ENCODE measurements around the gene STRN.

STRN gene

GRCh38 chr2:36820942-36821605, 145.3 kb downstream of the STRN start:
- TF ChIP-seq, protein P1, sequence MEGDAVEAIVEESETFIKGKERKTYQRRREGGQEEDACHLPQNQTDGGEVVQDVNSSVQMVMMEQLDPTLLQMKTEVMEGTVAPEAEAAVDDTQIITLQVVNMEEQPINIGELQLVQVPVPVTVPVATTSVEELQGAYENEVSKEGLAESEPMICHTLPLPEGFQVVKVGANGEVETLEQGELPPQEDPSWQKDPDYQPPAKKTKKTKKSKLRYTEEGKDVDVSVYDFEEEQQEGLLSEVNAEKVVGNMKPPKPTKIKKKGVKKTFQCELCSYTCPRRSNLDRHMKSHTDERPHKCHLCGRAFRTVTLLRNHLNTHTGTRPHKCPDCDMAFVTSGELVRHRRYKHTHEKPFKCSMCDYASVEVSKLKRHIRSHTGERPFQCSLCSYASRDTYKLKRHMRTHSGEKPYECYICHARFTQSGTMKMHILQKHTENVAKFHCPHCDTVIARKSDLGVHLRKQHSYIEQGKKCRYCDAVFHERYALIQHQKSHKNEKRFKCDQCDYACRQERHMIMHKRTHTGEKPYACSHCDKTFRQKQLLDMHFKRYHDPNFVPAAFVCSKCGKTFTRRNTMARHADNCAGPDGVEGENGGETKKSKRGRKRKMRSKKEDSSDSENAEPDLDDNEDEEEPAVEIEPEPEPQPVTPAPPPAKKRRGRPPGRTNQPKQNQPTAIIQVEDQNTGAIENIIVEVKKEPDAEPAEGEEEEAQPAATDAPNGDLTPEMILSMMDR (conservative IDR thresholded peaks at IDR 0.05), result no peak
- peak overlapping the region; percentile 98 for H3K27ac ChIP-seq

DNA sequence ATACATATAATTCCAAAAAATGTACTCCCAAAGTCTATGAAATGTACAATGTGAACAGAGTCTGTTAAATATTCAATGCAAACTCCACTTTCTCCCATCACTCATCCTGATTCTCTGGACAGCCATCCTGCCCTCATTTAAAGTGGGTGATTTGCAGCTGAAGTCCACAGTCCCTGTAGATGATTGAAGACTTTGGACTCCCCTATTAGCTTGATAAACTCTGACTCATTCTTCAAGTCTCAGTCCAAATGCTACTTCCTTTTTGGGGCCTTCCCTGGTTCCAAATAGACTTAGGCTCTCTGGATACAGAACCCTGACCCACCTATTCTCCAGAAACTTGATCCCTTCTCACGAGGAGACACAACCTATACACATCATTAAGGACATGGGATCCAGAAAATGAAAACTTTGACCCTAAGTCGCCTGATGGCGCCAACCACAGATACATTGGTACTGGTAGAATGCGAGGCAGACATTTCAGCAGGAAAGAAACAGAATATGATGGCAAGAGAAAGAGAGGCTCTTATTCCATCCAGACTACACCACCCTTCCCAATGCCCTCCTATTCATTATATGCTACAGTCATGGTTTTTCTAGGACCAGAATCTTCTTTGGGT, 147.1 kb downstream of the STRN start:
- TF ChIP-seq, protein P1 (conservative IDR thresholded peaks at IDR 0.05), result no peak
- peak overlapping the region; percentile 98 for H3K27ac ChIP-seq

DNA sequence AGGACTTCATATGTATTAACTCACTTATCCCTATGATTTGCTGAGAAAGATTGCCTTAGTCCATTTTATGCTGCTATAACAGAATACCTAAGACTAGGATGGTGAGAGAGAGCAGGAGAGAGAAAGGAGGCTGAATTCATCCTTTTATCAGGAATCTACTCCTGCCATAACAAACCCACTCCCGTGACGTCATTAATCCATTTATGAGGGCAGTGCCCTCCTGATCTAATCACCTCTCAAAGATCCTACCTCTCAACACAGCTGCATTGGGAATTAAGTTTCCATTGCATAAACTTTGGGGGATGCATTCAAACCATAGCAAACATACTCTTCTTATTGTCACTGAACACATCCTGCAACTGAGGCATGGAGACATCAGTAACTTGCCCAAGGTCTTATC, 147.8 kb downstream of the STRN start:
- H3K27ac ChIP-seq, result no peak overlapping the region
- TF ChIP-seq, protein P1 (conservative IDR thresholded peaks at IDR 0.05), result no peak

DNA sequence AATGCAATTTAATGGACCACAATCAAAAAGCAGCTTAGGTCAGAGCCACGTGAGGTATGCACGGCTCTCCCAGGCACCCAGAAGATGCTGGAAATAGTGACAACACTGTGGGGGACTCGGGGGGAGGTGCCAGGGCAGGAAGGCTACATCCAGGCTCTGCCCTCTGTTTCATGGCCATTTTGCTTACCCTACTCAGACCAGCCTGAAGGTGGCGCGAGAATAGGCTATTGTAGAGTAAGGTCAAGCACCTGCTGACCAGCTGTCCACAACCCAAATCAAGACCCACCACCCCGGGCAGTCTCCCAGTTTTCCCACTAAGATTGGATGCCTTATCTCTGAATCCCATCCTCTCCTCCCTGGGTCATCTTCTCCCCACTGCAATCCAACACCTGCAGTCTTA, 154.1 kb downstream of the STRN start:
- no peak overlapping the region for H3K27ac ChIP-seq
- TF ChIP-seq, protein P1 (conservative IDR thresholded peaks at IDR 0.05), result no peak

DNA sequence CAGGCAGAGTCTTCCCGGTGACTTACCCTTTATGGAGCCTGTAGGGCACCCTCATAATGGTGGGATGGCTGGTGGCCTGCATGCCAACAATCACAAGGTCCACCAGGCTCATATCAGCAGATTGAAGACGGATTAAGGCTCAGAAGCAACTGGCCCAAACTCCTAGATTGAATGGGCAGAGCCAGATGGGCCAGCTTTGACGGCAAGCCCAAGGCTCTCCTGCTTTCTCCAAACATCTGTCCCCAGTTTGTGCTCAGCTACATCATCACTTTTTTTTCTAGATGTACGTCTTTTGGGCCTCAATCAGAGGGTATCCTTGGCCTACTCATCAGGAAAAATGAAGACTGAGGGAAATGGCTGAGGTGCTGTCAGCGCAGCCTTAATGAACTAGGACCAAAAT, 155.3 kb downstream of the STRN start:
- H3K27ac ChIP-seq, result no peak overlapping the region
- TF ChIP-seq, protein P1 (conservative IDR thresholded peaks at IDR 0.05), result no peak

DNA sequence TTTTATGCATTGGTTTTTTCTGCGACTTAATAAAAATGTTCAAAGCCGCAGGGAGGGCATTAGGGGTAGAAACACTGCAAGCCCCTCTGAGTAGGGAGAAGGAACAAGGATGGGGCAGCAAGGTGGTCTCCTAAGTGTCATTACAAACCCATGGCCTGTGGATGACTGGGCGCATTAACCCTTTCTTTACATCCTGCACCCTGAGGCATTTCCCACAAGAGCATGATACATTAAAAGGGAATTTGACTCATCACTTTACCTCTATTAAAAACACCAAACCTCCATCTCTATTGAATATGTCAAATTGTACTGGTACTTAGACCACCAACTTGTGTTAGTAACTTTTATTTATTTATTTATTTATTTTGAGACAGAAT, 157.3 kb downstream of the STRN start:
- no peak overlapping the region for H3K27ac ChIP-seq
- TF ChIP-seq, protein P1 (conservative IDR thresholded peaks at IDR 0.05), result no peak

- TF ChIP-seq, protein P1 (conservative IDR thresholded peaks at IDR 0.05), result no peak
- H3K27ac ChIP-seq, result no peak overlapping the region
Observed at GRCh38 chr2:36808386-36809068, 157.8 kb downstream of the STRN start.
